ENCODE results near the gene FAM180A. TPM values are rescaled to one million over a fixed set of nuclear protein-coding genes. Genes with fewer than 3 reads are reported as not detected.

Gene FAM180A
- polyA plus RNA-seq, 1 donor from 2014 or later = not detected

GRCh38 chr7:135771051-135771450, 22.4 kb upstream of the FAM180A start:
- no peak overlapping the region for H2AFZ ChIP-seq (ENCODE audit: low read depth, low read length)
- no peaks in the 10 kb centered on the region for H3K79me2 ChIP-seq (replicated peaks; ENCODE audit: insufficient read depth, low read length)
- H3K36me3 ChIP-seq (ENCODE audit: insufficient read depth, low read length) = no peaks in the 10 kb centered on the region
- H3K9ac ChIP-seq (ENCODE audit: low read length) = no peak overlapping the region
- no peak overlapping the region for H3K27ac ChIP-seq (ENCODE audit: low read length)
- no peak overlapping the region for H3K4me2 ChIP-seq (ENCODE audit: low read length)
- H3K4me3 ChIP-seq (ENCODE audit: low read length) = no peak overlapping the region
- H3F3A ChIP-seq (ENCODE audit: insufficient read depth, low read length, poor library complexity, severe bottlenecking) = peaks cover 6% of the 10 kb centered on the region
- H3K27me3 ChIP-seq (ENCODE audit: insufficient read depth, low read depth, low read length) = no peaks in the 10 kb centered on the region
- TF ChIP-seq EP300 (conservative IDR thresholded peaks at IDR 0.05; ENCODE audit: poor library complexity, severe bottlenecking) (no peak), SMC3 (conservative IDR thresholded peaks at IDR 0.05; ENCODE audit: poor library complexity) (no peak), MXI1 (conservative IDR thresholded peaks at IDR 0.05; ENCODE audit: poor library complexity, severe bottlenecking) (no peak), POLR2AphosphoS5 (IDR thresholded peaks at IDR 0.05) (no peak), EZH2 (IDR thresholded peaks at IDR 0.05; ENCODE audit: borderline replicate concordance, insufficient read depth, low read length, poor library complexity, severe bottlenecking) (no peak), REST (IDR thresholded peaks at IDR 0.05; ENCODE audit: borderline replicate concordance) (no peak)
- H3K9me2 ChIP-seq (ENCODE audit: insufficient read depth, low read length) = no peaks in the 10 kb centered on the region
- H3K9me3 ChIP-seq (ENCODE audit: low read length) = no peaks in the 10 kb centered on the region
- no peaks in the 10 kb centered on the region for H4K20me1 ChIP-seq (ENCODE audit: insufficient read depth)

GRCh38 chr7:135770139-135770710, 21.6 kb upstream of the FAM180A start:
- no peak overlapping the region for H2AFZ ChIP-seq (ENCODE audit: low read depth, low read length)
- TF ChIP-seq SMC3 (conservative IDR thresholded peaks at IDR 0.05; ENCODE audit: poor library complexity) (no peak), MXI1 (conservative IDR thresholded peaks at IDR 0.05; ENCODE audit: poor library complexity, severe bottlenecking) (no peak), REST (IDR thresholded peaks at IDR 0.05; ENCODE audit: borderline replicate concordance) (no peak), TAF1 (IDR thresholded peaks at IDR 0.05; ENCODE audit: low read depth) (no peak), RAD21 (conservative IDR thresholded peaks at IDR 0.05) (no peak), POLR2AphosphoS5 (IDR thresholded peaks at IDR 0.05) (no peak), CTCF (IDR thresholded peaks at IDR 0.05; ENCODE audit: poor library complexity, severe bottlenecking) (no peak), EZH2 (IDR thresholded peaks at IDR 0.05; ENCODE audit: borderline replicate concordance, insufficient read depth, low read length, poor library complexity, severe bottlenecking) (no peak), EP300 (conservative IDR thresholded peaks at IDR 0.05; ENCODE audit: poor library complexity, severe bottlenecking) (no peak)
- no peak overlapping the region for H3K4me2 ChIP-seq (ENCODE audit: low read length)
- H3K4me3 ChIP-seq (ENCODE audit: low read length) = no peak overlapping the region
- no peak overlapping the region for H3K9ac ChIP-seq (ENCODE audit: low read length)
- H3F3A ChIP-seq (ENCODE audit: insufficient read depth, low read length, poor library complexity, severe bottlenecking) = peaks cover 6% of the 10 kb centered on the region
- H3K9me2 ChIP-seq (ENCODE audit: insufficient read depth, low read length) = no peaks in the 10 kb centered on the region
- H3K9me3 ChIP-seq (ENCODE audit: low read length) = no peaks in the 10 kb centered on the region
- no peaks in the 10 kb centered on the region for H4K20me1 ChIP-seq (ENCODE audit: insufficient read depth)
- H3K27me3 ChIP-seq (ENCODE audit: insufficient read depth, low read depth, low read length) = no peaks in the 10 kb centered on the region
- no peaks in the 10 kb centered on the region for H3K79me2 ChIP-seq (replicated peaks; ENCODE audit: insufficient read depth, low read length)
- no peak overlapping the region for H3K27ac ChIP-seq (ENCODE audit: low read length)
- H3K36me3 ChIP-seq (ENCODE audit: insufficient read depth, low read length) = no peaks in the 10 kb centered on the region
